ENCODE results near the gene RSAD2.
A peak's percentile ranks its signal among the peaks of the same experiment; 100 is the strongest.

DNA sequence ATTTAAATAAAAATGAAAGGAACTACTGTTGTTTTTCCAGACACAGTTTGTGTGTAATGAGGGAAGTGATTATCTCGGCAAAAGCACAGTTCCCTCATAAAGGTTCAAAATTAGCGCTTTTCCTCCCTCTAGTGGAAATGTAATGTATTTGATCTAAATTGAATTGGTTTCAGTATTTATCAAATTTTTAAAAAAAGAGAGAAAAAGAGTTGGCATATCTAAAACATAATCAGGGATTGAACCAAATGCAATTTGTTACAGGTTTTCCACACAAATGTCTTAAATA is 49.3 kb upstream of the RSAD2 start:
- TF ChIP-seq, protein P1, sequence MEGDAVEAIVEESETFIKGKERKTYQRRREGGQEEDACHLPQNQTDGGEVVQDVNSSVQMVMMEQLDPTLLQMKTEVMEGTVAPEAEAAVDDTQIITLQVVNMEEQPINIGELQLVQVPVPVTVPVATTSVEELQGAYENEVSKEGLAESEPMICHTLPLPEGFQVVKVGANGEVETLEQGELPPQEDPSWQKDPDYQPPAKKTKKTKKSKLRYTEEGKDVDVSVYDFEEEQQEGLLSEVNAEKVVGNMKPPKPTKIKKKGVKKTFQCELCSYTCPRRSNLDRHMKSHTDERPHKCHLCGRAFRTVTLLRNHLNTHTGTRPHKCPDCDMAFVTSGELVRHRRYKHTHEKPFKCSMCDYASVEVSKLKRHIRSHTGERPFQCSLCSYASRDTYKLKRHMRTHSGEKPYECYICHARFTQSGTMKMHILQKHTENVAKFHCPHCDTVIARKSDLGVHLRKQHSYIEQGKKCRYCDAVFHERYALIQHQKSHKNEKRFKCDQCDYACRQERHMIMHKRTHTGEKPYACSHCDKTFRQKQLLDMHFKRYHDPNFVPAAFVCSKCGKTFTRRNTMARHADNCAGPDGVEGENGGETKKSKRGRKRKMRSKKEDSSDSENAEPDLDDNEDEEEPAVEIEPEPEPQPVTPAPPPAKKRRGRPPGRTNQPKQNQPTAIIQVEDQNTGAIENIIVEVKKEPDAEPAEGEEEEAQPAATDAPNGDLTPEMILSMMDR (IDR thresholded peaks at IDR 0.05; ENCODE audit: low read length), result peak; percentile 46
- TF ChIP-seq EZH2 (optimal IDR thresholded peaks at IDR 0.05; ENCODE audit: low read depth, low read length) (no peak), EZH2phosphoT487 (IDR thresholded peaks at IDR 0.05; ENCODE audit: low read length) (no peak)

All from MM.1S (cell line).